ENCODE results near the gene PLCB1. TPM values are rescaled to one million over a fixed set of nuclear protein-coding genes. Genes with fewer than 3 reads are reported as not detected.

Gene PLCB1
- total RNA-seq, 1 experiment from 2014 or later, result 6.0 TPM

DNA sequence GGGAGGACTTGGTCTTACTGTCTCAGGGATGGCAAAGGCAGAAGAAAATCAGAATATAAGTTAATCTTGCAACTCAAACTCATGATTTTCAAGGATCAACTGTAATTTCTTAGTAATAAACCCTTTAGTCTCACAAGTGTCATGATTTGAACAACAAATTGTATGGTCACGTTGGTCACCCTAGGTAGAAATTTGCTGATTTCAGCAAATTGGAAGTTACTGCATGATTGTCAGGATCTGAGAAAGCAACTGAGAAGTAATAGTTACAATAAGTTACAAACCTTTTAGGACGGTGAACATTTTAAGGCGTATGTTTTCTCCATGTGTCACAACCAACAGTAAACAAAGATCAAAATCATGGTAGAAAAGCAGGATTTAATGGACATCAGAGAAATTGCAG is 375.2 kb downstream of the PLCB1 start:
- TF ChIP-seq, protein P1, sequence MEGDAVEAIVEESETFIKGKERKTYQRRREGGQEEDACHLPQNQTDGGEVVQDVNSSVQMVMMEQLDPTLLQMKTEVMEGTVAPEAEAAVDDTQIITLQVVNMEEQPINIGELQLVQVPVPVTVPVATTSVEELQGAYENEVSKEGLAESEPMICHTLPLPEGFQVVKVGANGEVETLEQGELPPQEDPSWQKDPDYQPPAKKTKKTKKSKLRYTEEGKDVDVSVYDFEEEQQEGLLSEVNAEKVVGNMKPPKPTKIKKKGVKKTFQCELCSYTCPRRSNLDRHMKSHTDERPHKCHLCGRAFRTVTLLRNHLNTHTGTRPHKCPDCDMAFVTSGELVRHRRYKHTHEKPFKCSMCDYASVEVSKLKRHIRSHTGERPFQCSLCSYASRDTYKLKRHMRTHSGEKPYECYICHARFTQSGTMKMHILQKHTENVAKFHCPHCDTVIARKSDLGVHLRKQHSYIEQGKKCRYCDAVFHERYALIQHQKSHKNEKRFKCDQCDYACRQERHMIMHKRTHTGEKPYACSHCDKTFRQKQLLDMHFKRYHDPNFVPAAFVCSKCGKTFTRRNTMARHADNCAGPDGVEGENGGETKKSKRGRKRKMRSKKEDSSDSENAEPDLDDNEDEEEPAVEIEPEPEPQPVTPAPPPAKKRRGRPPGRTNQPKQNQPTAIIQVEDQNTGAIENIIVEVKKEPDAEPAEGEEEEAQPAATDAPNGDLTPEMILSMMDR (IDR thresholded peaks at IDR 0.05; ENCODE audit: unreplicated experiment), result no peak
- no peaks in the 10 kb centered on the region for H3K27me3 Mint-ChIP-seq (ENCODE audit: unreplicated experiment)
- DNase-seq, result no peak
- H3K4me3 Mint-ChIP-seq (ENCODE audit: low read depth, unreplicated experiment), result no peak overlapping the region
- CTCF ChIA-PET, result no interaction called here
- no peaks in the 10 kb centered on the region for H3K36me3 Mint-ChIP-seq (ENCODE audit: insufficient read depth, unreplicated experiment)
- intact Hi-C loops (cut with micrococcal nuclease; ENCODE audit: unreplicated experiment), result no loop called here
- no TSS peak for BruUV-seq (replicated peaks)
- peaks cover 3% of the 10 kb centered on the region for H3K9me3 Mint-ChIP-seq (ENCODE audit: low read depth, unreplicated experiment)
- H3K4me1 Mint-ChIP-seq (ENCODE audit: low read depth, unreplicated experiment), result no peaks in the 10 kb centered on the region
- no peak overlapping the region for H3K27ac Mint-ChIP-seq (ENCODE audit: unreplicated experiment)

DNA sequence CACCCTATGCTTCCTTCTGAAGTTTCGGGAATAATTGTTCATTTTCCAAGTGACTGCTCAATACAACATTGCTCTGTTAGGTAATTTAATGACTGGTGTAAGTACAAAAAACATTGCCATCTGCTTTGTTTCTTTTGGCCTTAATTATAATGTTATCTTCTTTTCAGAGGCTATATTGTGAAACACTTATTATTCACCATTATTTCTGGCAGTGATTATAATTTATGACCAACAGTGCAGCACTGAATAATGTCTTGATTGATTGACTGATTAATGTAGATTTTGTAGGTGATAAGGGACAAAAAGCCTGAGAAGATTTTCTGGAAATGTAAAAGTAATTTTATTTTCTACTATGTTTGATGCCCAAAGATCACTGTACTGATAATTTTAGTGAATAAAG is 377.7 kb downstream of the PLCB1 start:
- CTCF ChIA-PET, result interaction anchor here (0.7 kb wide), 1 partner anchor 21 kb away, joined by 3 read pairs; no protein-coding TSS in a partner anchor
- intact Hi-C loops (cut with micrococcal nuclease; ENCODE audit: unreplicated experiment), result no loop called here

DNA sequence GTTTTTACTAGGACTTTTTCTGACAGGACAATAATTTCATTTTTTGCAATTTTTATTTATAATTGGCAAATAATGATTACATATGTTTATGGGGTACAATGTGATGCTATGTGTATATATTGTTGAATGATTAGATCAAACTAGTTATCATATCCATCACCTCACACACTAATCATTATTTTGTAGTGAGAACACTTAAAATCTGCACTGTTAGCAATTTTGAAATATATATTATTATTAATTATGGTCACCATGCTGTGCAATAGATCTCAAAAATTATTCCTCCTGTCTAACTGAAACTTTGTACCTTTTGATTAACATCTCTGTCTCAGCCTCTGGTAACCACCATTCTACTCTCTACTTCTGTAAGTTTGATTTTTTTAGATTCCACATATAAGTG is 378.7 kb downstream of the PLCB1 start:
- TF ChIP-seq, protein P1 (IDR thresholded peaks at IDR 0.05; ENCODE audit: unreplicated experiment), result no peak
- CTCF ChIA-PET, result no interaction called here
- Mint-ChIP-seq H3K9me3 (ENCODE audit: low read depth, unreplicated experiment) (peaks cover 6% of the 10 kb centered on the region), H3K36me3 (ENCODE audit: insufficient read depth, unreplicated experiment) (no peaks in the 10 kb centered on the region), H3K27ac (ENCODE audit: unreplicated experiment) (no peak overlapping the region), H3K4me3 (ENCODE audit: low read depth, unreplicated experiment) (no peak overlapping the region), H3K4me1 (ENCODE audit: low read depth, unreplicated experiment) (no peaks in the 10 kb centered on the region), H3K27me3 (ENCODE audit: unreplicated experiment) (no peaks in the 10 kb centered on the region)
- no TSS peak for BruUV-seq (replicated peaks)
- DNase-seq, result no peak
- intact Hi-C loops (cut with micrococcal nuclease; ENCODE audit: unreplicated experiment), result no loop called here

More for the DNA sequence above, 377.7 kb downstream of the PLCB1 start:
- no peaks in the 10 kb centered on the region for H3K4me1 Mint-ChIP-seq (ENCODE audit: low read depth, unreplicated experiment)
- no peaks in the 10 kb centered on the region for H3K36me3 Mint-ChIP-seq (ENCODE audit: insufficient read depth, unreplicated experiment)
- no peak for DNase-seq
- peaks cover 3% of the 10 kb centered on the region for H3K9me3 Mint-ChIP-seq (ENCODE audit: low read depth, unreplicated experiment)
- no peaks in the 10 kb centered on the region for H3K27me3 Mint-ChIP-seq (ENCODE audit: unreplicated experiment)
- no peak overlapping the region for H3K27ac Mint-ChIP-seq (ENCODE audit: unreplicated experiment)
- no TSS peak for BruUV-seq (replicated peaks)
- no peak overlapping the region for H3K4me3 Mint-ChIP-seq (ENCODE audit: low read depth, unreplicated experiment)
- TF ChIP-seq, protein P1 (IDR thresholded peaks at IDR 0.05; ENCODE audit: unreplicated experiment), result no peak

DNA sequence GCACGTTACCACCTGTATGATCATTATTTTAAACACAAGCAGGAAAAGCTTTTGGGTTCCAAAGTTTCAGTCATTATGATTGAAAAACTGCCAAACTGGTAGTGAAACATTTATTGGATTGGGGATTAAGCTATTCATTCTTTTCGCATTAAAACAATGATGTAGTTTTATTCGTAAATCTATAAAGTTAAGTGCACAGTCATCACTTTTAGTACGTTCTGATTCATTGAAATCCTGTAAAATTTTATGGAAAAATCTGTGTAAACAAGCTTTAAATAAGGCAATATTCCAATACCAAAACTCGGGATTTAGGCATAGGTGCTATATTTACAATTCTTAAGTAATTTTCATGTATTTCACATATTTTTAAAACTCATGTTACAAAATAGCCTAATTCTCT is 379.9 kb downstream of the PLCB1 start:
- no TSS peak for BruUV-seq (replicated peaks)
- intact Hi-C loops (cut with micrococcal nuclease; ENCODE audit: unreplicated experiment), result no loop called here
- TF ChIP-seq, protein P1 (IDR thresholded peaks at IDR 0.05; ENCODE audit: unreplicated experiment), result no peak
- Mint-ChIP-seq H3K36me3 (ENCODE audit: insufficient read depth, unreplicated experiment) (no peaks in the 10 kb centered on the region), H3K27ac (ENCODE audit: unreplicated experiment) (no peak overlapping the region), H3K4me3 (ENCODE audit: low read depth, unreplicated experiment) (no peak overlapping the region), H3K9me3 (ENCODE audit: low read depth, unreplicated experiment) (peaks cover 6% of the 10 kb centered on the region), H3K4me1 (ENCODE audit: low read depth, unreplicated experiment) (no peaks in the 10 kb centered on the region), H3K27me3 (ENCODE audit: unreplicated experiment) (no peaks in the 10 kb centered on the region)
- CTCF ChIA-PET, result no interaction called here
- DNase-seq, result no peak

Data from Calu3 (cell line).